Activated CD4-positive, alpha-beta T cell treated with anti-CD3 and anti-CD28 coated beads for 36 hours (primary cell): Measurements from ENCODE around the gene UIMC1. TPM values are rescaled to one million over a fixed set of nuclear protein-coding genes. Genes with fewer than 3 reads are reported as not detected.
"Not testable (repeated sequence)": the region's sequence is repeated elsewhere in the genome, so short reads cannot be mapped to it uniquely, and the experiment has no call there.

ENCODE experiments used
- ATAC-seq: fragments of 200-7000 bp; cut with Tn5 transposase; one replicate; pipeline ENCODE4 v1.10.0; 2021; ENCODE audit warnings: mild to moderate bottlenecking, moderate library complexity
- CTCF ChIA-PET: fragments of 350-600 bp; sonication (Branson Sonifier 250); formaldehyde crosslinking; loops from one replicate; lab custom pipeline; 2021; ENCODE audit warnings: antibody characterized with exemption; lab: Charles Lee
- POLR2A ChIA-PET: fragments of 350-600 bp; sonication (Branson Sonifier 250); formaldehyde crosslinking; loops from one replicate; lab custom pipeline; 2021; ENCODE audit warnings: antibody characterized with exemption, inconsistent platforms; lab: Charles Lee
- DNase-seq: peaks from one replicate; pipeline ENCODE4 v3.0.0-alpha.2; 2020
- H3K27ac Mint-ChIP-seq: one replicate; pipeline ENCODE4 v1.8.0; 2021; ENCODE audit warnings: mixed read lengths
- H3K27me3 Mint-ChIP-seq: one replicate; pipeline ENCODE4 v1.8.0; 2021; ENCODE audit warnings: mixed read lengths
- H3K36me3 Mint-ChIP-seq: one replicate; pipeline ENCODE4 v1.8.0; 2021; ENCODE audit warnings: low read depth, mixed read lengths
- H3K4me1 Mint-ChIP-seq: one replicate; pipeline ENCODE4 v1.8.0; 2021; ENCODE audit warnings: mixed read lengths
- H3K4me3 Mint-ChIP-seq: one replicate; pipeline ENCODE4 v1.8.0; 2021; ENCODE audit warnings: mild to moderate bottlenecking, moderate library complexity, mixed read lengths
- H3K9me3 Mint-ChIP-seq: one replicate; pipeline ENCODE4 v1.8.0; 2021; ENCODE audit warnings: low read depth, mixed read lengths
- intact Hi-C, 2 experiments: fragments of 100-400 bp; cut with DNase I in 1 of 2; cut with micrococcal nuclease in 1 of 2; formaldehyde crosslinking; loops; one replicate each; pipeline versions ENCODE4 v1.14.2 to v1.15.1; 2022 to 2024; cut with DNase I, micrococcal nuclease
- total RNA-seq, 2 experiments: library from RNA; stranded (reverse); gene quantifications; one replicate each; pipeline ENCODE4 v1.2.3, GENCODE V29; 2021

UIMC1 gene
- 10 to 100 TPM; 50.4 to 53.4 TPM for total RNA-seq

DNA sequence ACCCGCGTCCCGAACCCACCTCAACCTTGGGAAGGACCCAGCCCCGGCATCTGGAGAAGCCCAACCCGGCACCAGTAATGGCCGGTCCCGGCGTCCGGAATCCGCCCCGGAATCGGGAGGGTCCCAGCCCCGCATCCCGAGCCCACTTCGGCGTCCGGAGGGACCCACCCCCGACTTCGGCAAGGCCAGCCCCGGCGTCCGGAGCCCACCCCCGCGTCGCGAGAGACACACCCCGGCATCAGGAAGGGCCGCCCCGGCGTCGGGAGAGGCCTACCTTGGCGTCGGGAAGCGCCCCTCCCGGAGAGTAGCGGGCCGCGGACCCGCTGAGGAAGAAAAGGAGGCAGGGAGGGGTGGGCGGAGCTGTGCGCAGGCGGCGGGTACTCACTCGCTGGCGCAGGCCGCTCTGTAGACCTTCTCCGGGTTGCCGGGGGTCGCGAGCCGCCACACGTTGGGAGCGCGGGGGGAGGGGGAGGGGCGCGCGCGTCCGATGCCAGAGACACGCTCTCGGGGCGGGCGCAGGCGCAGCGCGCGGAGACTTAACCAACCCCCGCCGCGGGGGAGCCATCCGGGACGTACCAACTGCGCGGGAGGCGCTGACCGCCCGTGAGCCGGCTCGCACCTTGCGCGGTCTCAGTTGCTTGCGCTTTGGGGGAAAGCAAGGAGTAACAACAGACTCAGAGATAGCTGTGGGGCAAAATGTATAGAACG lies at the start of gene UIMC1:
UIMC1 (minus strand) TSS at position 515 of the 708 bp plus-strand sequence. CDS start 24,164 bp downstream, outside the sequence.
- Mint-ChIP-seq H3K27me3 (no peaks in the 10 kb centered on the region), H3K4me3 (peak within 1 kb of the TSS; percentile 87), H3K36me3 (peaks cover 8% of the 10 kb centered on the region), H3K9me3 (no peaks in the 10 kb centered on the region), H3K4me1 (peaks cover 26% of the 10 kb centered on the region), H3K27ac (peak within 1 kb of the TSS; percentile 96)
- ChIA-PET POLR2A (interaction anchor here (2.8 to 3.1 kb wide), 2 partner anchors 10 to 15 kb away, joined by 7 to 13 read pairs; partner anchors contain the start of gene ZNF346), CTCF (interaction anchor here (0.6 to 2.3 kb wide), 9 partner anchors 9 to 449 kb away, joined by 3 to 12 read pairs (median 4); partner anchors contain the start of gene ZNF346)
- DNase-seq (peak; percentile 96), ATAC-seq (peak; percentile 90)
- intact Hi-C loops: loop anchor here (1.0 to 10.0 kb wide), 10 partner anchors 16 to 1196 kb away; partner anchors contain the start of genes RNF44 (in 2 of the 2), FAF2 (in 1 of the 2), FAM193B (in 1 of the 2) and GRK6 (in 1 of the 2)

DNA sequence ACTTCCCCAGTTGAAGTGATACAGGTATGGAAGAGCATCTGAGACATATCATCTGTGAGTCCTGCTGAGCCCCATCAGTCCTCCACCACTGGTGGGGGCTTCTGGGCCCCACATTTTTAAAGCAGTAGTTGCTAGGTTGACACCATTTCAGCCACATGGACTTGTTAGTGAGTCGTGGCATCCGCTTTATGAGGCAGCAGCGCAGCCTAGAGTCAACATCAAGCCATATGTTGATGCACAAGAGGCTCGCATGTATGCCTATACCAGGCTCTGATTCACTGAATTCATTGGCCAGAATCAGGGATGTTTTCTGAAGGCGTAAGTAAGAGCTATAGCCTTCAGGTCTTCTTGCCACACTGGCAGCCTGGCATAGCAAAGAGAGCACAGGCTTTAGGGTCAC lies 42.7 kb upstream of the UIMC1 start:
- ATAC-seq (peak; percentile 39), DNase-seq (peak; percentile 18)
- intact Hi-C loops: no loop called here
- Mint-ChIP-seq H3K4me3 (no peak overlapping the region), H3K36me3 (peaks cover 27% of the 10 kb centered on the region), H3K9me3 (no peaks in the 10 kb centered on the region), H3K4me1 (no peaks in the 10 kb centered on the region), H3K27ac (no peak overlapping the region), H3K27me3 (no peaks in the 10 kb centered on the region)
- CTCF ChIA-PET: interaction anchor here (0.9 to 1.0 kb wide), 2 partner anchors 17 to 129 kb away, joined by 3 read pairs; no protein-coding TSS in a partner anchor
- POLR2A ChIA-PET: no interaction called here

DNA sequence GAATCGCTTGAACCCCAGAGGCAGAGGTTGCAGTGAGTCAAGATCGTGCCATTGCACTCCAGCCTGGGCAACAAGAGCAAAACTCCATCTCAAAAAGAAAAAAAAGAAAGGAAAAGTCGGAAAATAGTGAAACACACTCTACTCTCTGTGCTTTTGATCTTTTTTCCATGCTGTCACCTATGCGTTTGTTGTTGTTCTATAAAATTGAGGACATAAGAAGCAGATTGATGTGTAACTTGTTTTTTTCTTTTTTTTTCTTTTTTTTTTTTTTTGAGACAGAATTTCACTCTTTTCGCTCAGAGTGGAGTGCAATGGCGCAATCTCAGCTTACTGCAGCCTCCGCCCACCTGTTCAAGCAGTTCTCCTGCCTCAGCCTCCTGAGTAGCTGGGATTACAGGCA lies 42.0 kb upstream of the UIMC1 start:
- ATAC-seq, POLR2A ChIA-PET, CTCF ChIA-PET, intact Hi-C loops, DNase-seq, H3K4me3 Mint-ChIP-seq, H3K9me3 Mint-ChIP-seq, H3K27ac Mint-ChIP-seq, H3K4me1 Mint-ChIP-seq, H3K27me3 Mint-ChIP-seq: not testable (repeated sequence)
- peaks cover 30% of the 10 kb centered on the region for H3K36me3 Mint-ChIP-seq

DNA sequence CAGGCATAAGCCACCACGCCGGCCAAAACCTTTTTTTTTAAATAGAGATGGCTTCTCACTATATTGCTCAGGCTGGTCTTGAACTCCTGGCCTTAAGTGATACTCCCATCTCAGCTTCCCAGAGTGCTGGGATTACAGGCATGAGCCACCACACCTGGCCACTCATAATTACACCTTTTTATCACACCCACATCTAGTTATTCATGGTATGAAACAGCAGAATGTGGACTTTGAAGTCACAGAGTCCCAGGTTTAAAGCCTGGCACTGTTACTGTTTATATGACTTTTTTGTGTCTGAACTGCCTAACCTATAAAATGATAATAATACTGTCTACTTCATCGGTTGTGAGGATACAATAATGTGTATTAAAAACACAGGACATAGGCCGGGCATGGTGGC lies 39.1 kb upstream of the UIMC1 start:
- ATAC-seq (no peak), DNase-seq (no peak)
- H3K27ac Mint-ChIP-seq: no peak overlapping the region
- CTCF ChIA-PET: interaction anchor here (1.0 to 1.9 kb wide), 2 partner anchors 26 to 105 kb away, joined by 5 to 8 read pairs; no protein-coding TSS in a partner anchor
- no peaks in the 10 kb centered on the region for H3K27me3 Mint-ChIP-seq
- H3K4me1 Mint-ChIP-seq: peaks cover 6% of the 10 kb centered on the region
- intact Hi-C loops: no loop called here
- H3K4me3 Mint-ChIP-seq: no peak overlapping the region
- POLR2A ChIA-PET: no interaction called here
- peaks cover 40% of the 10 kb centered on the region for H3K36me3 Mint-ChIP-seq
- H3K9me3 Mint-ChIP-seq: no peaks in the 10 kb centered on the region

DNA sequence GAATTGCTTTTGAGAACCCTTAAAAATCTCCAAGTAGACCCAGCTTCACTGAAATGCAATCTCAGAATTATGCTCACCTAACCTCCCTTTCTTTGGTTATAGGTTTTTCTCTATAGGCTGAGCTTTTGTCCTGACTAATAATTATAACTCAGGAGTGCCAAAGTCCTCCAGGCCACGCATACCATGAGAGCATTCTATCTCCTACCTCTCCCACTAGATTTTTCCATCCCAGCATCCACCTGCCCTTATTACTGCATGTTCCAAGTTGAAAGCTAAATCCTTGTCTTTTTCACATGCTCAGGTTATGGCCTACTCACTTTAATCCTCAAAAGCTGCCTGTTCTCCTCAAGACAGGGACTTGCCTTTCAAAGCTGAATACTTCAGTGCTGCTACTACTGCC lies 38.1 kb upstream of the UIMC1 start:
- DNase-seq: no peak
- H3K9me3 Mint-ChIP-seq: no peaks in the 10 kb centered on the region
- no peaks in the 10 kb centered on the region for H3K27me3 Mint-ChIP-seq
- ChIA-PET CTCF (interaction anchor here (0.6 to 1.9 kb wide), 5 partner anchors 11 to 1046 kb away, joined by 3 to 8 read pairs (median 3); no protein-coding TSS in a partner anchor), POLR2A (no interaction called here)
- H3K36me3 Mint-ChIP-seq: peaks cover 40% of the 10 kb centered on the region
- H3K27ac Mint-ChIP-seq: no peak overlapping the region
- peaks cover 9% of the 10 kb centered on the region for H3K4me1 Mint-ChIP-seq
- intact Hi-C loops: no loop called here
- no peak overlapping the region for H3K4me3 Mint-ChIP-seq
- no peak for ATAC-seq

DNA sequence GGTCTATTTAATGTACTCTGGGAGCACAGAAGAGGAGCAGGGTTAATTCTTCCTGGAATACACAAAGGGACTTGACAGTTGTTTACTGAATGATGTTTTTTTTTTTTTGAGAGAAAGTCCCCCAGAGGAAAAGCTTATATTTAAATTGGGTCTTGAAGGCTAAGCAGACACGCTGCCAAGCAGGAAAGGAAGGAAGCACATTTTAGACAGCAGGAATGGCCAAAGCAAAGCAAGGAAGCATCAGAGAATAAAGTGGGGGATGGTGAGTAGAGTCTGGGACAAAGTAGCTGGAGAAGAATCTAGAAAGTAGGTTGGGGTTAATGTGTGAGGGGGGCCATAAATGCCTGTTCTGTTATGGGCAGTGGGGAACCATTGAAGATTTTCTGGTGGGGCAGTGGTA lies 37.4 kb upstream of the UIMC1 start:
- Mint-ChIP-seq H3K9me3 (no peaks in the 10 kb centered on the region), H3K27ac (no peak overlapping the region), H3K4me1 (peaks cover 9% of the 10 kb centered on the region), H3K36me3 (peaks cover 40% of the 10 kb centered on the region), H3K4me3 (no peak overlapping the region), H3K27me3 (no peaks in the 10 kb centered on the region)
- ChIA-PET CTCF (interaction anchor here (0.6 to 1.9 kb wide), 4 partner anchors 10 to 1047 kb away, joined by 3 to 8 read pairs (median 4); no protein-coding TSS in a partner anchor), POLR2A (interaction anchor here (0.6 kb wide), 1 partner anchor 542 kb away, joined by 5 read pairs; no protein-coding TSS in a partner anchor)
- no peak for ATAC-seq
- DNase-seq: no peak
- intact Hi-C loops: no loop called here

DNA sequence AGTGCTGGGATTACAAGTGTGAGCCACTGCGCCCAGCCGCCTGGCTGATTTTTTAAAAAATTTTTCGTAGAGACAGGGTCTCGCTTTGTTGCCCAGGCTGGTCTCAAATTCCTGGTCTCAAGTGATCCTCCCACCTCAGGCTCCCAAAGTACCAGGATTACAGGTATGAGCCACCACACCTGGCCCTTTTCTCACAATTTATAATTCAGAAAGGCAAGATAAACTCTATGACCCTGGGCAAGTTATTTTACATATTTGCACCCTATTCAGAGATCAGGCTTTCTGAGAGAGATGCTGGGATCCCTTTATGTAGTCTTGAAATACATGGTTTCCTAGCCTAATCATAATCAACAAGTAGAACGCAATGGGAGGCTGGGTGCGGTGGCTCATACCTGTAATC lies 36.5 kb upstream of the UIMC1 start:
- Mint-ChIP-seq H3K36me3 (peaks cover 40% of the 10 kb centered on the region), H3K9me3 (no peaks in the 10 kb centered on the region), H3K27me3 (no peaks in the 10 kb centered on the region), H3K4me3 (no peak overlapping the region), H3K4me1 (peaks cover 9% of the 10 kb centered on the region), H3K27ac (no peak overlapping the region)
- ATAC-seq: no peak
- POLR2A ChIA-PET: no interaction called here
- CTCF ChIA-PET: no interaction called here
- no peak for DNase-seq
- intact Hi-C loops: no loop called here

DNA sequence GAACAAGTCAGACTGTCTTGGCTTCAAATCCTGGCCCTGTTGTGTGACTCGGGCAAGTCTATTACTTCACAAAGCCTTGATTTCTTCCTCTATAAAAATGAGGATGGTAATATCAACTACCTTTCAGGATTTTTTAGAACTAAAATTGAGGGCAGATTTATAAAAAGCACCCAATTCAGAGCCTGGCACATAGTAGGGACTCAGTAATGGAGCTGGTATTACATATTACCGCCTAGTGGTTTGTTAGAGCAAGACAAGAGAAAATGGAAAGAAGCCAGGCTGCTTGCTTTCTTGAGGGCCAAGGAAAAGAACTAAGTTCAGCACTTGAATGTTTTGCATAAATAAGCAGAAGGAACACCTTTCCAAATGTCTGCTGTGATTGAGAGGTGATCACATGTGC lies 35.4 kb upstream of the UIMC1 start:
- H3K4me3 Mint-ChIP-seq: no peak overlapping the region
- H3K4me1 Mint-ChIP-seq: peaks cover 9% of the 10 kb centered on the region
- ChIA-PET CTCF (no interaction called here), POLR2A (interaction anchor here (0.6 kb wide), 1 partner anchor 23 kb away, joined by 5 read pairs; no protein-coding TSS in a partner anchor)
- H3K36me3 Mint-ChIP-seq: peaks cover 34% of the 10 kb centered on the region
- DNase-seq: no peak
- no peak for ATAC-seq
- H3K27ac Mint-ChIP-seq: no peak overlapping the region
- H3K27me3 Mint-ChIP-seq: no peaks in the 10 kb centered on the region
- no peaks in the 10 kb centered on the region for H3K9me3 Mint-ChIP-seq
- intact Hi-C loops: no loop called here

DNA sequence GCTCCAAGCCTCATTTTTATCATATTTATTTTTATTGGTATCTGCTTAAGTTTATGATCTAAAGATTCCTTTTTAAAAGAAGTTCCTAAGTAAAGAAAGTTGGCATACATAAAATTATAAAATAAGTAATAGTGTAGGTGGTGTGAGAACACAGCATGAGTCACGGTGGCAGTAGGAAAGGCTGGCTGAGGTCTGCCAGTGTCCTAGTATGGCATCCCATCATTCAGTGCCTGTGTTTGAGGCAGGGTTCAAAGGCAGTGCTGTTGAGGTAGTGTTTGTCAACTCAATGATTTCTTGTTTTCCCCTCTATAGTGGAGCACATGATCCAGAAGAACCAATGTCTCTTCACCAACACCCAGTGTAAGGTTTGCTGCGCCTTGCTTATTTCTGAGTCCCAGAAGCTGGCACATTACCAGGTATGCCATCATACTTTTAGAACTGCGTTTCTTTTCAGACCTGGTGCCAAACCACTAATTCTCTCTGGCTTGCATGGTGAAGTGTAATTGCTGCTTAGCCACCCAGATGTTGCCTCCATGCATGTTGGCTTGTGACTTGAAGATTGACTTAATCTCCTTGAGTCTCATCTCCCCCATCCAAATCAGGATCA lies 34.3 kb upstream of the UIMC1 start:
- DNase-seq: no peak
- H3K27ac Mint-ChIP-seq: no peak overlapping the region
- peak; percentile 26 for ATAC-seq
- H3K36me3 Mint-ChIP-seq: peaks cover 34% of the 10 kb centered on the region
- H3K9me3 Mint-ChIP-seq: no peaks in the 10 kb centered on the region
- ChIA-PET CTCF (no interaction called here), POLR2A (interaction anchor here (0.6 kb wide), 1 partner anchor 22 kb away, joined by 5 read pairs; no protein-coding TSS in a partner anchor)
- intact Hi-C loops: no loop called here
- peaks cover 15% of the 10 kb centered on the region for H3K4me1 Mint-ChIP-seq
- H3K4me3 Mint-ChIP-seq: no peak overlapping the region
- H3K27me3 Mint-ChIP-seq: no peaks in the 10 kb centered on the region

DNA sequence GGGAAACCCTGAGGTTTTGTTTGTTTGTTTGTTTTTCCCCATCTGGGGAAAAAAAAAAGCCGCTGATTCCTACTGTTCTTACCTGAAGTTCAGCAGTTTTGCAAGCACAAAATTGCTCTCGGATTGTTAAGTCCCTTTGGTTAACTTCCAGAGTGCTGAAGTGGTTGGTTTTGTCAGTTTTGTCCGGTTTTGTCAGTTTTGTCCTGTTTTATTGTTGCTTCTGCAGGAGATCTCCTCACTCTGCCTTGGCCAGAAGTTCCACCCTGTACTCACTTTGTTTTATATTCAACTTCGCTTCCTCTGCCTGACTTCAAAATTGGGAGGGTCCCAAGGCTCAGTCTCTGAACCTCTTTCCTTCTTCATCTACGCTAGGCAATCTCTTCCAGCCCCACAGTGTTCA lies 30.3 kb upstream of the UIMC1 start:
- H3K4me1 Mint-ChIP-seq: peaks cover 17% of the 10 kb centered on the region
- no peak for ATAC-seq
- H3K36me3 Mint-ChIP-seq: peaks cover 17% of the 10 kb centered on the region
- CTCF ChIA-PET: no interaction called here
- intact Hi-C loops: no loop called here
- no peak overlapping the region for H3K4me3 Mint-ChIP-seq
- no peak overlapping the region for H3K27ac Mint-ChIP-seq
- no peaks in the 10 kb centered on the region for H3K9me3 Mint-ChIP-seq
- POLR2A ChIA-PET: no interaction called here
- no peaks in the 10 kb centered on the region for H3K27me3 Mint-ChIP-seq
- no peak for DNase-seq

DNA sequence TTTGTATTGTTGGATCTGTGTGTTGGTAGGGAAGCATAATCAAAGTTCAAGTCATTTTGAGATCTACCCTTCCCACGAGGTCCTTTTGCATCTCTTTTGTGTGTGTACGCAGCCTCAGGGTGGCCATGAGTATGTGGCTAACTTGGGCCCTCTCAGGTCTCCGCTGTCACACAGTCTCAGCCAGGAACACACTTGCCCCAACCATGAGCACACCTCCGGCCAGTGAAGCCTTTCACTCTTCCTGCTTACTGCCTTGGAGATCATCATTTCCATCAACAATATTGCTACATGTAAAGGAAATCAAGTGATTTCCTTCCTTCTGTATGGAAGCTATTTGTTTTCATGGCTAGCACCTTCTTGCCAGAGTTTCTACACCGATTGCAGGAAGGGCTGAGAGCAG lies 29.9 kb upstream of the UIMC1 start:
- Mint-ChIP-seq H3K4me3 (no peak overlapping the region), H3K27me3 (no peaks in the 10 kb centered on the region), H3K9me3 (no peaks in the 10 kb centered on the region), H3K4me1 (peaks cover 20% of the 10 kb centered on the region), H3K27ac (no peak overlapping the region), H3K36me3 (peaks cover 16% of the 10 kb centered on the region)
- ChIA-PET POLR2A (interaction anchor here (0.7 kb wide), 1 partner anchor 31 kb away, joined by 5 read pairs; no protein-coding TSS in a partner anchor), CTCF (interaction anchor here (1.0 to 1.3 kb wide), 2 partner anchors 13 to 31 kb away, joined by 3 to 5 read pairs; no protein-coding TSS in a partner anchor)
- ATAC-seq (no peak), DNase-seq (no peak)
- intact Hi-C loops: no loop called here
